ENCODE data around the gene LHFPL6. TPM values are rescaled to one million over a fixed set of nuclear protein-coding genes. Genes with fewer than 3 reads are reported as not detected.

Gene LHFPL6
- total RNA-seq, 3 donors from 2014 or later (not counting 1 experiment from before 2014, with no cell fraction given) = not detected

DNA sequence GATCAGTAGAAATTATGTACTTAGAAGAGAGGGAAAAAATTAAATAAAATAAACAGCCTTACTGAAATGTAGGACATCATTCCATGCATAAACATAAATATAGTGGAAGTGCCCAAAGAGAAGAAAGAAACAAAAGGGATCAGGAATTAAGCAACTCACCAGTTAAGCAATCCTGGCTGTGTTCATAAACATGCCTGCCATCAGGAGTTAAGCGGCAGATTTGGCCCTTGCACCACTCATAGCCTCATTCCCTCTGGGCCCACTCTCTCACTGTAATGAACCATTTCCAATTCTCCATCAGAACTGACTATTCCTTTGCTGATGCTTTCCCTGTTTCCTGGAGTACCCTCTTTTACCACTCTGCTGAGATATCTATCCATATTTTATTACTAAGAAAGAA is 281.4 kb downstream of the LHFPL6 start:
- no peak for TF ChIP-seq CTCF (IDR thresholded peaks at IDR 0.05)
- Mint-ChIP-seq H3K27me3 (ENCODE audit: low read depth in 2 of 2) (no peaks in the 10 kb centered on the region), H3K4me1 (no peaks in the 10 kb centered on the region), H3K36me3 (no peaks in the 10 kb centered on the region), H3K4me3 (no peak overlapping the region), H3K9me3 (peaks cover 2 to 3% of the 10 kb centered on the region in 2 donors), H3K27ac (no peak overlapping the region)
- no peak overlapping the region for H3K4me3 ChIP-seq (ENCODE audit: low read length)
- no peak for ATAC-seq
- no peaks in the 10 kb centered on the region for H3K27me3 ChIP-seq (ENCODE audit: control insufficient read depth, insufficient read depth, low read length)
- intact Hi-C loops (cut with micrococcal nuclease) = no loop called here
- no peaks in the 10 kb centered on the region for H3K4me1 ChIP-seq (ENCODE audit: control insufficient read depth, insufficient read depth, low read length)
- WGBS (ENCODE audit: insufficient coverage) = 93% methylated on average over 1 of the region's 1 CpG
- no peaks in the 10 kb centered on the region for H3K36me3 ChIP-seq (ENCODE audit: control insufficient read depth, insufficient read depth, low read length)
- DNase-seq = no peak
- H3K9me3 ChIP-seq (ENCODE audit: control insufficient read depth, insufficient read depth, low read length) = no peaks in the 10 kb centered on the region
- no peak overlapping the region for H3K27ac ChIP-seq (ENCODE audit: low read length)

GRCh38 chr13:39318161-39318560 is 284.8 kb downstream of the LHFPL6 start:
- no peak for ATAC-seq
- H3K4me3 Mint-ChIP-seq = no peak overlapping the region
- Histone ChIP-seq H3K36me3 (ENCODE audit: control insufficient read depth, insufficient read depth, low read length) (no peaks in the 10 kb centered on the region), H3K27me3 (ENCODE audit: control insufficient read depth, insufficient read depth, low read length) (no peaks in the 10 kb centered on the region), H3K4me3 (ENCODE audit: low read length) (no peak overlapping the region), H3K27ac (ENCODE audit: low read length) (no peak overlapping the region), H3K4me1 (ENCODE audit: control insufficient read depth, insufficient read depth, low read length) (no peaks in the 10 kb centered on the region), H3K9me3 (ENCODE audit: control insufficient read depth, insufficient read depth, low read length) (no peaks in the 10 kb centered on the region)
- no peak for DNase-seq
- intact Hi-C loops (cut with micrococcal nuclease) = no loop called here
- H3K4me1 Mint-ChIP-seq = no peaks in the 10 kb centered on the region
- H3K9me3 Mint-ChIP-seq = peaks cover 5 to 7% of the 10 kb centered on the region in 2 donors
- H3K27ac Mint-ChIP-seq = no peak overlapping the region
- 100% methylated on average over 1 of the region's 1 CpG for WGBS (ENCODE audit: insufficient coverage)
- TF ChIP-seq CTCF (IDR thresholded peaks at IDR 0.05) = no peak
- no peaks in the 10 kb centered on the region for H3K36me3 Mint-ChIP-seq
- no peaks in the 10 kb centered on the region for H3K27me3 Mint-ChIP-seq (ENCODE audit: low read depth in 2 of 2)

- no peaks in the 10 kb centered on the region for H3K27me3 ChIP-seq (ENCODE audit: control insufficient read depth, insufficient read depth, low read length)
- H3K36me3 Mint-ChIP-seq = no peaks in the 10 kb centered on the region
- ATAC-seq = no peak
- no peak overlapping the region for H3K27ac Mint-ChIP-seq
- no peak overlapping the region for H3K4me3 ChIP-seq (ENCODE audit: low read length)
- peaks cover 5 to 7% of the 10 kb centered on the region in 2 donors for H3K9me3 Mint-ChIP-seq
- H3K27ac ChIP-seq (ENCODE audit: low read length) = no peak overlapping the region
- no peaks in the 10 kb centered on the region for H3K27me3 Mint-ChIP-seq (ENCODE audit: low read depth in 2 of 2)
- TF ChIP-seq CTCF (IDR thresholded peaks at IDR 0.05) = no peak
- H3K4me3 Mint-ChIP-seq = no peak overlapping the region
- no peaks in the 10 kb centered on the region for H3K36me3 ChIP-seq (ENCODE audit: control insufficient read depth, insufficient read depth, low read length)
- H3K4me1 ChIP-seq (ENCODE audit: control insufficient read depth, insufficient read depth, low read length) = no peaks in the 10 kb centered on the region
- WGBS (ENCODE audit: insufficient coverage) = 83% methylated on average over 3 of the region's 3 CpGs
- H3K9me3 ChIP-seq (ENCODE audit: control insufficient read depth, insufficient read depth, low read length) = no peaks in the 10 kb centered on the region
- intact Hi-C loops (cut with micrococcal nuclease) = no loop called here
- DNase-seq = no peak
- H3K4me1 Mint-ChIP-seq = no peaks in the 10 kb centered on the region
Measured at GRCh38 chr13:39317291-39317690, 285.7 kb downstream of the LHFPL6 start.

GRCh38 chr13:39315796-39316195 is 287.2 kb downstream of the LHFPL6 start:
- no CpG with 5 or more reads among the region's 1 CpG for WGBS (ENCODE audit: insufficient coverage)
- no peaks in the 10 kb centered on the region for H3K4me1 ChIP-seq (ENCODE audit: control insufficient read depth, insufficient read depth, low read length)
- H3K27me3 ChIP-seq (ENCODE audit: control insufficient read depth, insufficient read depth, low read length) = no peaks in the 10 kb centered on the region
- no peak overlapping the region for H3K27ac ChIP-seq (ENCODE audit: low read length)
- no peak for TF ChIP-seq CTCF (IDR thresholded peaks at IDR 0.05)
- Mint-ChIP-seq H3K4me1 (no peaks in the 10 kb centered on the region), H3K4me3 (no peak overlapping the region), H3K27me3 (ENCODE audit: low read depth in 2 of 2) (no peaks in the 10 kb centered on the region), H3K27ac (no peak overlapping the region), H3K9me3 (peaks cover 5 to 7% of the 10 kb centered on the region in 2 donors), H3K36me3 (no peaks in the 10 kb centered on the region)
- H3K4me3 ChIP-seq (ENCODE audit: low read length) = no peak overlapping the region
- intact Hi-C loops (cut with micrococcal nuclease) = no loop called here
- H3K36me3 ChIP-seq (ENCODE audit: control insufficient read depth, insufficient read depth, low read length) = no peaks in the 10 kb centered on the region
- no peak for ATAC-seq
- H3K9me3 ChIP-seq (ENCODE audit: control insufficient read depth, insufficient read depth, low read length) = no peaks in the 10 kb centered on the region
- no peak for DNase-seq

All from natural killer cell (primary cell).